A673 (cell line): ENCODE measurements around the gene FEN1.

ENCODE experiments used
- CTCF ChIP-seq: fragments of 300-800, 200-600 bp; sonication (generic); conservative IDR thresholded peaks from 2 replicates; pipeline ENCODE4 v1.5.1; 2017; ENCODE audit warnings: low read depth, mild to moderate bottlenecking, antibody characterized with exemption, low read length, moderate library complexity, mixed read lengths
- EZH2 ChIP-seq: fragments of 200-600 bp; sonication (generic); IDR thresholded peaks from 2 replicates; pipeline ENCODE4 v1.6.1; 2017; ENCODE audit warnings: borderline replicate concordance, low read depth, mild to moderate bottlenecking, mixed read lengths, antibody characterized with exemption, low read length; ENCODE audit not compliant: poor library complexity, severe bottlenecking

- no peak for TF ChIP-seq EZH2
- peak; percentile 59 for TF ChIP-seq CTCF
Measured at GRCh38 chr11:61752117-61752924, 40.4 kb upstream of the FEN1 start, which contains the start of gene MYRF.
